COLO668 (cell line): ENCODE data around the gene KDM7A.
"Not testable (repeated sequence)": the region's sequence is repeated elsewhere in the genome, so short reads cannot be mapped to it uniquely, and the experiment has no call there.

Experiments
- DNase-seq: peaks from one replicate; lab custom pipeline; 2025; ENCODE audit not compliant: unreplicated experiment; lab: John Stamatoyannopoulos, UW

Gene KDM7A

GRCh38 chr7:140201393-140201792, 24.6 kb upstream of the KDM7A start:
- no peak for DNase-seq

DNA sequence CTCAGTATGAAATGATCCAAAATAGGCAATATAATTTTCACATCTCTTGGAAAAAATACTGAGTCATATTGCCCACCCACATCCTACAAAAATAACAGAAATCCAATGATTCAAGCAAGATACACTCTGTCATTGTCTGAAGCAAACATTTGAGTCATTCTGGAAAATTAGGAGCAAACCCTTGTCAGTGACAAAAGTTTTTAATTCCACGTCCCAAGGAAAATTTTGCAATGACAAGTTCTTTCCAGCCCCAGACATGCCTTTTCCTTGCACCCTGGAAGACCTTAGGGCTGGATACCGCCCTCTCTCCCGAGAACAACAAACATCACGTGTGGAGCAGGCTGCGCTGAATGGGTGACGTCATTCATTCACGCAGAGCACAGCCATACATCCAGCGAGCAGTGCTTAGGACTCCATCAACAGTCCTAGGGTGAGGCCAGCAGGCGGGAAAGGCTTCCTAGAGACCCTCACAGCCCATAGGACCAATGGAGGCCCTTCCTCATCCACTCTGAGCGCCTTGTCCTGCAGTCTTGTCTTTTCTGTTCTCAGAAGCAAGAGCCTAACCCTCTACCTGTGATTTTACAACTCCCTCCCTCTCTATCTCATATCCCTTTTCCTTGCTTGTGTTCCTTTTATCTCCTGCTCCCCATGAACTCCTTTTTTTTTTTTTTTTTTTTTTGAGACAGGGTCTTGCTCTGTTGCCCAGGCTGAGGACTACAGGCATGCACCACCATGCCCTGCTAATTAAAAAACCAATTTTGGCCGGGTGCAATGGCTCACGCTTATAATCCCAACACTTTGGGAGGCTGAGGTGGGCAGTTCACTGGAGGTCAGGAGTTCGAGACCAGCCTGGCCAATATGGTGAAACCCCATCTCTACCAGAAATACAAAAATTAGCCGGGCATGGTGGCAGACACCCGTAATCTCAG, 23.5 kb upstream of the KDM7A start:
- DNase-seq, result no peak

- no peak for DNase-seq
These were observed 21.2 kb upstream of the KDM7A start for GRCh38 chr7:140197938-140198337.

DNA sequence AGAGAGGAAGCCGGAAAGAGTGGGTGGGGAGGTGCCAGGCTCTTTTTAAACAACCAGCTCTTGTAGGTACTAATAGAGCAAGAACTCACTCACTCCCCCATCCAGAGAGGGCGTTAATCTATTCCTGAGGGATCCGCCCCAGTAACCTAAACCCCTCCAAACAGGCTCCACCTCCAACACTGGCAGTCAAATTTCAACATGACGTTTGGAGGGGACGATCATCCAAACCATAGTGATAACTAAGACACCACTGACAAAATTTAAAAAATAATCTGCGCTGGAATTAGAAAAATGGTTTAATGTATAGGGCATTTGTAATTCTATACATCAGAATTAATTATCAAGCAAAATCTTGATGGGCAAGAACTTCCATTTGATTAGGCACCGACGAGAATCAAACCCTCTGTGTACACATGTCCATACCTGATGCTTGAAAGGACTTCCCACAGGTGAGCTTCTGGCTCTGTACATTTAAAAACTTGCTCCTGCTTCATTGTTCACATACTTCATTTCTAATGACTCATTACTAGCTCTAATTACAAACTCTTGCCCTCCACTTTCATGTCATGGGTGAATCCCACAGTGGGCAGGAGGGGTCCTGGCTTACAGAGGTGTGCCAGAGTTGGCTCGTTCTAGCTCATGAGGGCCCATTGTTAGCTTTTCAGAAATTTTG, 20.6 kb upstream of the KDM7A start:
- no peak for DNase-seq

DNA sequence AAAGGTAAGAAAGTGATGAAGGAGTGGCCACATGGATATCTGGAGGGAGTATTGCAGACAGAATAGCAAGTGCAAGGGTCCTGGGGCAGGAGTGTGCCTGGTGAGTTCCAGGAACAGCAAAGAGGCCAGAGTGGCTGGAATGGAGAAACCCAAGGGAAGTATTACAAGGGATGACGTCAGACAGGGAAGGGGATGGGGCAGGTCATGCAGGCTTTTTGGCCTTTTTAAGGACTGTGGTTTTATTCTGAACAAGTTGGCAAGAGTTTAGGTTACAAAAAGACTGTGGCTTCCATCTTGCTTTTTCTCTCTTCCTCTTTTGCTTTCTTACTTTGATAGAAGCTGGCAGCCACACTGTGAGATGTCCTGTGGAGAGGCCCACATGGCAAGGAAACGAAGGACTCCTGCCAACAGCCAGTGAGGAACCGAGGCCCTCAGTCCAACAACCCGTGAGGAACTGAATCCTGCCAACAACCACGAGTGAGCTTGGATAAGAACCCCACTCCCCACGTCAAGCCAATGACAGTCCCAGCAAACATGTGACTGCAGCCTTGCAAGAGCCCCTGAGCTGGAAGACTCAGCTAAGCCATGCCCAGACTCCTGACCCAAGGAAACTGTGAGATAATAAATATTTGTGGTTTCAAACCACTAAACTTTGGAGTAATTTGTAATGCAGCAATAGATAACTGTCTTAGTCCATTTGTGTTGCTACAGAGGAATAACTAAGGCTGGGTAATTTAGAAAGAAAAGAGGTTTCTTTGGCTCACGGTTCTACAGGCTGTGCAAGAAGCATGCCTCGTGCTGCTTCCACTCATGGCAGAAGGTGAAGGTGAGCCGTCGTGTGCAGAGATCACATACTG, 19.8 kb upstream of the KDM7A start:
- no peak for DNase-seq

DNA sequence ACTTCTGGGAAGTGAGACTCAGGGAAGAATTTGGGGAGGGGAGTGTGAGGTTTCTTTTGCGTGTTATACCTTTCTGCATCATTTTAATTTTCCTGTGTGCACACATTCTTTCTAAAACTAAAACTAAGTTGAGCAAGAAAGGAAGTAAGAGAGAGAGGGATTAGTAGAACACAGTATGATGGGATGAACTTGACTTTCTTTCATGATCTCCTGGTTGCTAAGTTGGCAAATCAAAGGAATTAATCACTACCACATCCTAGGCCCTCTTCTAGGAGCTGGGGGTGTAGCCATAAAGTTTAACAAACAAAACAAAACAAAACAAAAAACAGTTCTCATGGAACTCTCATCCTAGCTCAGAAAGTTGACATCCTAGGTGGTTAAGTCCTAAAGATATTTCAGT, 19.1 kb upstream of the KDM7A start:
- no peak for DNase-seq

GRCh38 chr7:140192620-140193019, 15.8 kb upstream of the KDM7A start:
- no peak for DNase-seq

DNA sequence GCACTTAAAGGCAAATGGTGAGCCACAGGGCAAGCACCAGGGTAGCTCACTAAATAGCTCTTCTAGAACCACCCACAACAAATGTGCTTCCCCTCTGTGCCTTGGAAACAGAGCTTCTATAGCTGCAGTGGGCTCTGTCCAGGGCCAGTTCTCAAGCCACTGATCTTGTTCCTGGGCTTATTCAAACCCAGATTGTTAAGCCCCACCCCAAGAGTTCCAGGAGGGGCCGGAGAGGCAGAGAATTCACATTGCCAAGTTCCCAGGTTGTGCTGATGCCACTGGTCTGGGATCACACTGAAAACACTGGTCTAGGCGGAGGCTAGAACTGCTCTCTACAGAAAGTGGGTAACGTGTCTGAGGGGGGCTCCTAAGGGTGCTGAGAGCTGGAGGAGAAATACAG, 15.4 kb upstream of the KDM7A start:
- no peak for DNase-seq

- no peak for DNase-seq
These were observed 13.8 kb upstream of the KDM7A start for GRCh38 chr7:140190588-140190987.

GRCh38 chr7:140189917-140190316, 13.1 kb upstream of the KDM7A start:
- DNase-seq, result no peak

GRCh38 chr7:140182917-140183316, 6.1 kb upstream of the KDM7A start:
- no peak for DNase-seq

DNA sequence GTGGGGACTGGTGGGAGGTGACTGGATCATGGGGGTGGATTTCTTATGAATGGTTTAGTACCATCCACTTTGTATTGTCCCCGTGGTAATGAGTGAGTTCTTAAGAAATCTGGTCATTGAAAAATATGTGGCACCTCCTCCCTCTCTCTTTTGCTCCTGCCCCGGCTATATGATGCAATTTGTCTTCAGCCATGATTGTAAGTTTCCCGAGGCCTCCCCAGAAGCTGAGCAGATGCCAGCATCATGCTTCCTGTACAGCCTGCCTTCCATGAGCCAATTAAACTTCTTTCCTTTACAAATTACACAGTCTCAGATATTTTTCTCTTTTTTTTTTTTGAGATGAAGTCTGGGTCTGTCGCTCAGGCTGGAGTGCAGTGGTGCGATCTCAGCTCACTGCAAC, 2.6 kb upstream of the KDM7A start:
- no peak for DNase-seq

- DNase-seq, result peak; percentile 50
These were observed 571 bp downstream of the KDM7A start for GRCh38 chr7:140176122-140176701.

DNA sequence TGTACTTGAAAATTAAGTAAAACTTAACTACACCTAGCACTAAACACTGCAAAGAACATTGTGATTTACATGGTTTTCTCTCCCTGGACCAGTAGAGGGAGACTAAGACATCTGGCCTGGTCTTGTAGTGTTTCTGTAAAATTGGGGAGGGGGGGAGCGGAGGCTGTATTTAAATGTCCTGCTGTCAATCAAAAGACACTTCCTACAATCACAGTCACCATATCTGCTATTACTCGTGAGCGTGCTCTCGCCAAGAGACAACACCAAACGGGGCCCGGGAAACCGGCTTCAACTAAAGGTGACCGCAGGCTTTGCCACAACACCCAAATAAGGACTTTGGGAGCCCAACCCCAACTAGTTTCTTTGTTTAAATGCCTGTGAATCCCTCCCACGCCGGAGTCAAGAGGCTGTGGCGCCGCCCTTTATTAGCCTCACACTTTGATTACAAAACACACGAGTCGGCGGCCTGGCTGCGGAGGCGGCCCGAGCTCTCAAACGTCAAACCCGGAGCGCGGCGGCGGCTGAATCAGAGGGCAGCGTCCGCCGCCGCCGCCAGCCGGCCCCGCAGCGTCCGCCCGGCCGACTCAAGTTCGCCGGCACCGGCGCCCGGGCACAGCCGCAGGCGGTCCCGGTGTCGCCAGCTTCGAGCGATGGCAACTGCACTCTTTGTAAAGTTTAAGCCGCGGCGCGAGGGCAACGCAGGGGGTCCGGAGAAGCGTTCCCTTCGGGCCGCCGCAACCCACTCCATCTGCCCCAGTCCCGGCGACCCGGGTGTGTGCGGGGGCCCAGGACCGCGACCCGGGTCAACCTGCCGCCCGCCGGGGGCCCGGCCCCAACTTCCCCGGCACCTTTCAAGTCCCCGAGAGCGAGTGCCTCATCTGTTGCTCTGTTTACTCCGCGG, 1.3 kb downstream of the KDM7A start:
- peak; percentile 88 for DNase-seq

GRCh38 chr7:140174217-140174616, 2.6 kb downstream of the KDM7A start:
- DNase-seq, result no peak

DNA sequence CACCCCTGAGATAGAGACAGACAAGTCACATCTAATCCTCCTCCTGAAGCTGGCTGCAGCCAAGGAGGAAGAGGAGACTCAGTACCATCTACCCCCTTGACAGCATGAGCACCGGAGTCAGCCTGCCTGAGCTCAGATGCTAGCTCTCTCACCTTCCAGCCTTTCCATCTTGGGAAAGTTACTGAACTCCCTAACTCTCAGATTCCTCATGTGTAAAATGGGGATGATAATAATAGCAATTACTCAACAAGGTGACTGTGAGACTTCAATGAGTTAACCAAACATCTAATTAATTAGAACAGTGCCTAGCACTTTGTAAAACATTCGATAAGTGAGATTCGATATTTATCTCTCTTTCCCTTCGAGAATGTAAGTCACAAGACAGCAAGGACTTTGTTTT, 6.4 kb downstream of the KDM7A start:
- DNase-seq, result no peak

DNA sequence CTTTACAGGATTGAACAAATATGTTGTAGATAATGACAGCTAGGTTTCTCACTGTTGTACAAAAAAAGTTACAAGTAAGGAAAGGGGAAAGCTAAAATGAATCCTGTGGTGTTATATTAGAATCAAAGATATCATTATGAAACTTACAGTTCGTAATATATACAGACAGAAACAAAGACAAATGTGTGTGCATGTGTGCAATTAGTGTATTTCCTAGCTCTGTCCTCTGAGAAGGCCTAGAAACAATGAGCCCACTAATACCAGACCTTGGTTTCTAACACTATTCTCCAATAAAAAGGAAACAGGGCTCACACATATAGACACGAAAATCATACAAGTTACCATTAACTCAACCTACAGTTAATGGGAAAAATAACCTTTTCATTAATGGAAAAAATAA, 8.0 kb downstream of the KDM7A start:
- no peak for DNase-seq

DNA sequence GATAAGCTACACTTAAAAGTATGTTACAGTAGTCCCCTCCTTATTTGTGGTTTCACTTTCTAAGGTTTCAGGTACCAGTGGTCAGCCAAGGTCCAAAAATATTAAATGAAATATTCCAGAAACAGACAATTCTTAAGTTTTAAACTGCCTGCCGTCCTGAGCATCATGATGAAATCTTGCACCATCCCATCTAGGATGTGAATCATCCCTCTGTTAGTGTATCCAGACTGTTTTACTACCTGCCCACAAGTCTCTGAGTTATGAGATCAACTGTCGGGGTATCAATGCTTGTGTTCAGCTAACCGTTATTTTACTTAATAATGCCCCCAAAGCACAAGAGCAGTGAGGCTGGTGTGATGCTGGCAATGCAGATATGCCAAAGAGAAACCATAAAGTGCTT, 11.4 kb downstream of the KDM7A start:
- DNase-seq, result no peak

GRCh38 chr7:140162081-140162480, 14.7 kb downstream of the KDM7A start:
- not testable (repeated sequence) for DNase-seq

DNA sequence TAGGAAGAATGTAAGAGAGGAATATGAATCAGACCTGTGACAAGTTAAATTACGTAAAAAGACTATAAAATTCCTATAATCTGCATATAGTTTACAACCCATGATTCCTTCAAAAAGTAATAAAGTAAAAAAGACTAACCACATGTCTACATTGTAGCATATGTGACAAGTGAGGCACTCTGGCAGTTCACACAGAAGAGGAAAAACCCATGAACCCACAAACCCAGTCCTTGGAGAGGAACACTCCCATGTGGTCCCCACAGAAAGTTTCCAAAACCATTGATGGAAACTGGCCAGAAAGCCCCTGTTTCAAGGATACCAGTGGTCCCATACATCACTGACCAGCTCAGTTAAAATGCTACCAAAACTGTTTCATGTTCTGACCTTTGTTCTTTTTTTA, 15.7 kb downstream of the KDM7A start:
- no peak for DNase-seq
